ENCODE data around the gene FBF1.
"Not testable (repeated sequence)": the region's sequence is repeated elsewhere in the genome, so short reads cannot be mapped to it uniquely, and the experiment has no call there.

The FBF1 gene, protein sequence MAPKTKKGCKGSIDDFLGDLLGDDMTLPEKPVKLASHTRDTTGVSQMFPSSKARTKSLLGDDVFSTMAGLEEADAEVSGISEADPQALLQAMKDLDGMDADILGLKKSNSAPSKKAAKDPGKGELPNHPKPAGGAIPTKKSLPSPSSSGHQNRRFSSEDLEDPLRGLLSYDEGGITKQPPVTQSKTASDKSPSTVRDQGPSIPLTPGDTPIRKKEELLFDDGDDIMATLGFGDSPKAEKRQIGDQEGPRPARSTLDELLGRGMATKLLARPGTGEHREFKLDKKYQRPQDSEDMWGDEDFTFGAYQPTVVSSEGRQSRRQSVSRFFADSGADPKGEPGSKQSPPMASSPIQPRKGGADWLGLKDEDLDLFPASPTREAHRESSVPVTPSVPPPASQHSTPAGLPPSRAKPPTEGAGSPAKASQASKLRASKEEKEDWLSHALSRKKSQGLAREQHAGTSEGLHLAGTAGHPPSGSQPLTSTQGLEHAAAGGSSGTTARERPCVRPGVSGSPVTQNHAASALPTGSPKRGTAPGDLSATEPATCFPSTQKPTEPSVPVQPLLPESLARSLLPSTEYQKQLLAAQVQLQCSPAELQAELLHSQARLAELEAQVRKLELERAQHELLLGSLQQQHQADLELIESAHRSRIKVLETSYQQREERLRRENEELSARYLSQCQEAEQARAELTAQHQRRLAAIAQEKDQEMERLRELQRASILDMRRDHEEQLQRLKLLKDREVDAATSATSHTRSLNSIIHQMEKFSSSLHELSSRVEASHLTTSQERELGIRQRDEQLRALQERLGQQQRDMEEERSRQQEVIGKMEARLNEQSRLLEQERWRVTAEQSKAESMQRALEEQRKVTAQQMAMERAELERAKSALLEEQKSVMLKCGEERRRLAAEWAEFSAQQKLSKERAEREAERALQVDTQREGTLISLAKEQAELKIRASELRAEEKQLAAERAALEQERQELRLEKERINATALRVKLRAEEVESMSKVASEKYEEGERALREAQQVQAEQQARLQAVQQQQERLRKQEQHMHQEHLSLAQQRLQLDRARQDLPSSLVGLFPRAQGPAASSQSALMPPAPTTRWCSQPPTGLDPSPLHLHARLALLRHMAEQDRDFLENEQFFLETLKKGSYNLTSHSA

DNA sequence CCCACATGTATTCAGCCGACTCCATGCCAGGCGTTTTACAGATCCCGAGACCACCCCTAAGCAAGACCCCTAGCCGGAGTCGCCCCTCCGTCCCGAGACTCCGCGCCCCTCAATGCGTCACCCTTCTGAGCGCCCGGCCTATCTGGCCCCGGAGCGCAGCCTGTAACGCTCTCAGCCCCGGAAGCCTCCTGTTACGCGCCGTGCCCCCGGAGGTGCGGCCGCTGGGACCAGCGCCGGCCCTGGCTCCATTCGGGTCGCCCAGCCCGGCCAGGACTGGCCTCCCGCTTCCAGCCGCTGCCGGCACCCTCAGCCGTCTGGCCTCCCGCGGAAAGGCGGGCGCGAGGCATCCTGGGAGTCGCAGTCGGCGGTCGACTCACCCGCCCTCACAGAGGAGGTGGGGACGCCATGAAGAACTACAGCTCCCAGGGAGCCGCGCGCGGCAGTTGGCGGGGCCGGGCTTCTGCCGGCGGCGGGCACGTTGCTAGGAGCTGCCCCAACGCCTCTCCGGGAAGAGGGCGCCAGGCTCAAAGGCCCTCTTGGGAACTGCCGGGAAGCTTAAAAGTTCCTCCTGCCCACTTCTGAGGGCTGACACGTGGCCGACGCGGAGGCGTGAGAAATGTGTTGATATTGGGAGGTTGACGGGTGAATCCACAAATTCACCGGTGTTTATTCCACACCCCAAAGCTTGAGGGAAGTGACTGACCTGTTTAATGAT is at the start of gene FBF1:
Gene FBF1 (minus strand): TSS at position 316 of the 715 bp plus-strand sequence. CDS start 2,893 bp downstream, outside the sequence.
- DNase-seq: peak; percentile 95

DNA sequence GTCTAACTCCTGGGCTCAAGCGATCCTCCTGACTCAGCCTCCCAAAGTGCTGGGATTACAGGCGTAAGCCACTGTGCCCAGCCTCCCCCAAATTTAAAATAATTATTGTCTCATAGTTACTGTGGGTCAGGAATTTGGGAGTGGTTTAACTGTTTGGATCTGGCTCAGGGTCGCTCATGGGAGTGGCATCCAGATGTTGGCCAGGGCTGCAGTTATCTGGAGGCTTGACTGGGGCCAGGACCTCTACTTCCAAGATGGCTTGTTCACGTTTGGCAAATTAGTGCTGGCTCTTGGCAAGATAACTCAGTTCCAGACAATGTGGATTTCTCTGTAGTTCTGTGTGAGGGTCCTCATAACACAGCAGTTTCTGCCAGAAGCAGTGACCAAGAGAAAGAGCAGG is 46.2 kb upstream of the FBF1 start:
- DNase-seq: no peak

DNA sequence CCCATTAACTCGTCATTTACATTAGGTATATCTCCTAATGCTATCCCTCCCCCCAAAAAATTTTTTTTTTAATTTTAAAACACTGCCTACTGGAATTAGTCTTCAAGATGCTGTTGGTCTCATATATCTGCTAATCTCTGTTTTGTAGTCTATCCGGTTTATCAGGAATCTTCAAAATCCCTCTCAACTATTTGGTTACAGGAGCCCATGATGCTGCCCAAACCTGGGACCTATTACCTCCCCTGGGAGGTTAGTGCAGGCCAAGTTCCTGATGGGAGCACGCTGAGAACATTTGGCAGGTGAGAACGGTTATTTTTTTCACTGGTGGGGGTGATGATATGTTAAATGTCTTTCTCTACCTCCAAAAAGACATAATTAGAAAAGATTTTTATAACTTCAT is 45.1 kb upstream of the FBF1 start:
- DNase-seq: no peak

DNA sequence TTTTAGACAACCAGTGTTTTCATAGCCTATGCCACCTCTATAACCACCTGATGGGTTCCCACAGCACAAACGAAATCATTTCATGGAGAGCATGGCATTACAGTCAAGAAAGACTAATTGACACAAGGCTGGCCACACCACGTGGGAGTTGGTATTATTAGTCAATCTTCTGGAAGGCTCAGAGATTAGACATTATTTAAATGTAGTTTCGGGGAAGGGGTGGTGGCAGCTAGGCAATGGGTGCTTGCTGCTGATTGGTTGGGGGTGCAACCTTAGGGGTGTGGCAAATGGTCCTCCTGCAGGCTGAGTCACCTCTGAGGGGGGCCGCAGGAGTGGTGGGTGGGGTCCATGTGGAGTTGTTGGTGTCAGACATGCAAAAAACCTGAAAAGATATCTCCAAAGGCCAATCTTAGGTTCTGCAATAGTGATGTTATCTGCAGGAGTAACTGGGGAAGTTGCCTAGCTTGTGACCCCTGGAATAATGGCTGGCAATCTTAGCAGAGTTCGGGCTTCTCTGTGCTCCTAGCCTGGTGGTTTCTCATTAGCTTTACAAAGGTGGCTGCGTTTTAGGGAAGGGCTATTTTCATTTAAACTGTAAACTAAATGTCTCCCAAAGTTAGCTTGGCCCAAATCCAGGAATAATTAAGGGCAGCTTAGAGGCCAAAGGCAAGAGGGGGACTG is 42.8 kb upstream of the FBF1 start:
- DNase-seq: no peak

DNA sequence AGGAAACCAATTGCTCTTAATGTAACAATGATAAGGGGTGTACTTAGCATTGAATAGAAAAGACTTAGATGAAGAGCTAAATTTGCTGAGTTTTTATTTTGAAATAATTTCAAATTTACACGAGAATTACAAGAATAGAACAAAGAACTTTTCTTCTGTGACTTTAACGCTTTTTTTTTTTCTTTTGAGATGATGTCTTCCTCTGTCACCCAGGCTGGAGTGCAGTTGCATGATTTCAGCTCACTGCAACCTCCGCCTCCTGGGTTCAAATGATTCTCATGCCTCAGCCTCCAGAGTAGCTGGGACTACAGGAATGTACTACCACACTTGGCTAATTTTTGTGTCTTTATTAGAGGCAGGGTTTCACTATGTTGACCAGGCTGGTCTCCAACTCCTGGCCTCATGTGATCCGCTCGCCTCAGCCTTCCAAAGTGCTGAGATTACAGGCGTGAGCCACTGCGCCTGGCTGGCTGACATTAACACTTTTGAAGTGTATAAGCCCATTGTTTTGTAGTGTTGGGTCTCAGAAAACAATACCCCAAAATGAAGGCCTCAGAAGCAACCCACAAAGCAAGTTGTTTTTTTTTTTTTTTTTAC is 40.3 kb upstream of the FBF1 start:
- no peak for DNase-seq

DNA sequence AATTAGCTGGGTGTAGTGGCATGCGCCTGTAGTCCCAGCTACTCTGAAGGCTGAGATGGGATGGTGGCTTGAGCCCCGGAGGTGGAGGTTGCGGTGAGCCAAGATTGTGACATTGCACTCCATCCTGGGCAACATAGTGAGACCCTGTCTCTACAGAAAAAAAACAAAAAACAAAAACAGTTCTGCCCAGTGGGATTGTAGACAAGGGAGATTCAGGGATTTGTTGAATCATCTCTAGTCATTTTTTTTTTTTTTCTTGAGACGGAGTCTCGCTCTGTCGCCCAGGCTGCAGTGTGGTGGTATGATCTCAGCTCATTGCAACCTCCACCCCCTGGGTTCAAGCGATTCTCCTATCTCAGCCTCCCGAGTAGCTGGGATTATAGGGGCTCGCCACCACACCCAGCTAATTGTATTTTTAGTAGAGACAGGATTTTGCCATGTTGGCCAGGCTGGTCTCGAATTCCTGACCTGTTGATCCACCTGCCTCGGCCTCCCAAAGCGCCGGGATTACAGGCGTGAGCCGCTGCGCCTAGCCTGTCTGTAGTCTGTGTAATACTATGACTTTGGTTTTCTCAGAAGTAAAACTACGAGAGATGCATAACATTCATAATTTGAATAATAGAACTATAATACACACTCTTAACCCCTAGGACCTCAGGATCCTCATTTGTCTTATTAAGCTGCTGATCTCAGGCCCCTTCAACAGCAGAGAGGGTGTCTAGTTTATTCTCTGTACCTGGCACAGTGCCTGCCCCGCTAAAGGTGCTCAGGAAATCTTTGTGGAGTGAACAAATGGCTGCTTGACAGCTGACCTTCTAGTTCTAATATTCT is 39.6 kb upstream of the FBF1 start:
- DNase-seq: no peak

DNA sequence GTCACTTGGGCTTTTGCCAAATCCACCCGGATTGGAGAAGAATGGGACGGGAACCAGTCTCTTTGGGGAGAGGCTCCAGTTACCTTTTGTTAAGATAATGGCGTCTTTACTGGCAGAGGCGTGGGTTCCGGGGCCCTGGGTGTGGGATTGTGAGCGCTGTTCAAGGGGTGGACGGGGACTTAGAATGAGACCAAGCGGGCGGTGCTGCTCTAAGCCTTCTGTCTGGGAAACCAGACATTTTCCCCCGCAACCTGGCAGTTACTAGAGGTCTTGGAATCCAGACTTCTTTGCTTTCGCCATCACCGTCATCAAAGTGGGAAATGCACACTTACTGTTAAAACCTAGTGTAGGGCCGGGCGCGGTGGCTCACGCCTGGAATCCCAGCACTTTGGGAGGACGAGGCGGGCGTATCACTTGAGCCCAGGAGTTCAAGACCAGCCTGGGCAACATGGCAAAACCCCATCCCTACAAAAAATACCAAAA is 38.9 kb upstream of the FBF1 start:
- DNase-seq: peak; percentile 65

DNA sequence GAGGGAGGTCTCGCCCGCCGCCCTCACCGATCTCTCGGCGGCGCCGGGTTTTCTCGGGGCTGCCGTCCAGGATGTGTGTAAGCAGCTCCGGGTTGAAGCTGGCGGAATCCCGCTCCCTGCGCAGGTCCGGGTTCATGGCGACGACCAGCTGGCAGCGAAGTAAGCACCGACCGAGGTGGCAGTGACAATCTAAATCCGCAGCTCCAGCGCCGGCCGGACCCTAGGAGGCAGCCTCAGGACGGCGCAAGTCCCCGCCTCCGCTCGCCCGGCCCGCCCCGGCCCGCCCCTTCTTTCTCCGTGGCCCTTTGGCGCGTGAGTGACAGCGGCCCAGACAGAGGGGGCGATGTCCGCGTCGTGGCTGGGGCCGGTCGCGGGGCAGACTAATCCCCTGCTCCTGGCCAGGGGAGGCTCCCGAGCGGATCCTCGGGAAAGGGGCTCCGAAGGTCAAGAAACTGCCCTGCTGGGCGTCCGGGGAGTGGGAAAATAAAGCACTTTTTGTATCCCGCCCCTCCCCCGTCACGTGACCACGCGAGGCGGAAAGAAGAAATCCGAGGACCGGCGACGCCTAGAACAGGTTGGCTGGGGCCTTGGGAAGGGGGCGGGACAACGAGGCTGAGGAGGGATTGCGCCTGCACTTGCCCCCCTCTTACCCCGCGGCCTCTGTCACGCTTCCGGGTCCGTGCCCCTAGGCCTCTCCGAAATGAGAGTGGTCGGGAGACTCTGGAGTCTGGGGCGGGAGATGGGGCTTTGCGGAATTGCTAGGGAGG is 38.3 kb upstream of the FBF1 start, which contains the start of the genes ACOX1 and TEN1:
Gene ACOX1 (minus strand): TSS at position 229 of the 767 bp plus-strand sequence. CDS start 93 bp downstream, at position 136.
Gene TEN1 (plus strand): TSS at position 303 of the 767 bp plus-strand sequence. CDS start 6,953 bp downstream, outside the sequence.
- peak; percentile 93 for DNase-seq

DNA sequence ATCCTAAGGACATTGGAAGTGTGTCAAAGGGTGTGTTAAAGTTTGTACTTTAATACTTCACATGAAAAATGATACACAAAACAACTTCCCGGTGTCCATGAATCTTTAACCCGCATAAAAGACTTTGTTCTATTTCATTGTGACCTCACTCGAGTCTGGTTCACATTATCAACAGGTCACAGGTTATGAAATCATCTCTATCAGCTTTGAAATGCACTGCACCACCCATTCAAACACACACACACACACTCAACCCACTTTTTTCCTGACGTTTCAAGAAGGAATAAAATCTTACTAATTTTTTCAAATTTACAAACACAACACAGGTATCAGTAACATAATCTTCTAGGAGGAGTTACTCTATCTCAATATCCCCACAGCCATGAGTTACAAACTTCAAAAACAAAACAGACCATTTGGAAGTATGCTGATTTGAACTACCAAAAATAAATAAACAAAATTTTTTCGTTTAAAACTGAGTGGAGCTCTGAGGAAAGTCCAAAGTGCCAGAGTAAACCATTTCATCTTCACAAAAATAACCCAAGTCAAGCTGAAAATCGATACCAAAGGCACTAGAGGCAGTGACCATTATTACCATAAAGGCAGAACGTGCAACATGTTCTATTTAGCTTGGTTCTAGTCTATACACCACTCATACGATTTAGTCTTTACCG is 35.5 kb upstream of the FBF1 start:
- DNase-seq: no peak

DNA sequence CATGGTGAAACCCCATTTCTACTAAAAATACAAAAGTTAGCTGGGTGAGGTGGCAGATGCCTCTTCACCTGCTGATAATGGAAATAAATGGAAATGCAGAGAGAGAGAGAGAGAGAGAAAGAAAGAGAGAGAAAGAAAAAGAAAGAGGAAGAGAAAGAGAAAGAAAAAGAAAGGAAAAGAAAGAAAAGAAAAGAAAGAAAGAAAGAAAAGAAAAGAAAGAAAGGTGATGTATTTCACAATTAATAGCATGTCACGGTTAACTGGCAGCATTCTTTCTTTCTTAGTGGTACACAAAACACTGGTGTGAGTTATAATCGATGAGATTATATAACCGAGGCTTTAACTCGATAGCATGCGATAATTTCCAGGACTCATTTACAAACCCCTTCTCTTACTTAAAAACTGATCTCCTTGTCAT is 34.9 kb upstream of the FBF1 start:
- DNase-seq: no peak

DNA sequence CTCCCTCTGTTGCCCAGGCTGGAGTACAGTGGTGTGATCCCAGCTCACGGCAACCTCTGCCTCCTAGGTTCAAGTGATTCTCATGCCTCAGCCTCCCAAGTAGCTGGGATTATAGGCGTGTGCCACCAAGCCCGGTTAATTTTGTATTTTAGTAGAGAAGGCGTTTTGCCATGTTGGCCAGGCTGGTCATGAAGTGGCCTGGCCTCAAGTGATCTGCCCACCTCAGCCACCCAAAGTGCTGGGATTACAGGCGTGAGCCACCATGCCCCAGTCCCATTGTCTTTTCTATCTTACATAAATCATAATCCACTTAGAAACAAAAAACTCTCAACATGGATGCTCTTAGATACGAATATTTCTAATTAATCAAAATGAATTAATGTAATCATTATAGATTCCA is 34.3 kb upstream of the FBF1 start:
- DNase-seq: not testable (repeated sequence)

DNA sequence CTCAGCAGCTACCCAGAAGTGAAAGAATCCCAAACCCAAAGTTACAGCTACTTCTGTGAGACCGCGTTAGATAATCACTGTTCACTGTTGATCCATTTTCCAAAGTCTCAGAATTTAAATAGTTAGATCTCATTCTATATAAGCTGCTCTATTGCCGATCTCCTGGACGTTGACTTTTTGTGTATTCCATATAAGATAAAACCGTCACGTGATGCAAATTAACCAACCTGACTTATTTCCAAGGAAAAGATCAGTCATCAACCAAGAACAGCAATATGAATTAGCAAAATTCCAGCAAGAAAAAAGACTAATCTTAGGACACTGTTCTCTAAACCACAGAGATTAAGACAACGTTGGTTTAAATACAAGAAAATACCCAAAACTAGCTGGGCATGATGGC is 29.8 kb upstream of the FBF1 start:
- DNase-seq: no peak

DNA sequence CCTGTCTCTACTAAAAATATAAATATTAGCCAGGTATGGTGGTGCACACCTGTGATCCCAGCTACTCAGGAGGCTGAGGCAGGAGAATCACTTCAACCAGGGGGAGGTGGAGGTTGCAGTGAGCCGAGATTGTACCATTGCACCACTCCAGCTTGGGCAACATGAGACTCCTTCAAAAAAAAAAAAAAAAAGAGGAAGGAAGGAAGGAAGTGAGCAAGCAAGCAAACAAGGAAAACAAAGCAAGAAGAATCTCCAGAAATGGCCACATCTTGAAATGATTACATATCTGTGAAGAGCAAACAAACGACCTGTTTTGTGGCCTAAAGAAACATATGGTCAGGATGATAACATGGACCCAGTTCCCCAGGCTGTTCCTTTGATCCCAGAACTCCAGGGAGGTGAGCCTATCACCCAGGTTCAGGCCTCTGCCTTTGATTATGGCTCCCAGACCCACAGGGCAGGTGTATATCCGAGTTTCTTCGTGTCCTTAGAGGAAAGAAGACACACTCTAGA is 29.2 kb upstream of the FBF1 start:
- no peak for DNase-seq

DNA sequence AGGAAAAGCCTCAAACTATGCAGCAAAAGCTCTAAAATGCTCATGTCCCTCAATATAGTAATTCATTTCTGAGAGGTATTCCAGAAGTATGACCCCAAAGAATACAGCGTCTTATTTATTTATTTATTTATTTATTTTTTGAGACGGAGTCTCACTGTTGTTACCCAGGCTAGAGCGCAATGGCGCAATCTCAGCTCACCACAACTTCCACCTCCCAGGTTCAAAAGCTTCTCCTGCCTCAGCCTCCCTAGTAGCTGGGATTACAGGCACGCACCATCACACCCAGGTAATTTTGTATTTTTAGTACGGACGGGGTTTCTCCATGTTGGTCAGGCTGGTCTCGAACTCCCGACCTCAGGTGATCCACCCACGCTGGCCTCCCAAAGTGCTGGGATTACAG is 28.2 kb upstream of the FBF1 start:
- not testable (repeated sequence) for DNase-seq

DNA sequence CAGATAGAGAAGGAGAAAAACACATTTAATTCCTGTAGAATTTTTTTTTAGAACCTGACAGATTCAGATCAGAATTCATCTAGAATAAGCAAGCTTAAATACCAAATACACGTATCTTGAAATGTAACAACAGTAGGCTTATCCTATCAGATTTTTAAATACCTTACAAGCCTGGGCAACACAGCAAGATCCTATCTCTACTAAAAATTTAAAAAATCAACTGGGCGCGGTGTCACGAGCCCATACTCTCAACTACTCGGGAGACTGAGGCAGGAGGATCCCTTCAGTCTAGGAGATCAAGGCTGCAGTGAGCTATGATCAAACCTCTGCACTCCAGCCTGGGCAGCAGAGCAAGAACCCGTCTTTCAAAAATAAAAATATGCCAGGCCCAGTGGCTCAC is 24.6 kb upstream of the FBF1 start:
- DNase-seq: no peak

DNA sequence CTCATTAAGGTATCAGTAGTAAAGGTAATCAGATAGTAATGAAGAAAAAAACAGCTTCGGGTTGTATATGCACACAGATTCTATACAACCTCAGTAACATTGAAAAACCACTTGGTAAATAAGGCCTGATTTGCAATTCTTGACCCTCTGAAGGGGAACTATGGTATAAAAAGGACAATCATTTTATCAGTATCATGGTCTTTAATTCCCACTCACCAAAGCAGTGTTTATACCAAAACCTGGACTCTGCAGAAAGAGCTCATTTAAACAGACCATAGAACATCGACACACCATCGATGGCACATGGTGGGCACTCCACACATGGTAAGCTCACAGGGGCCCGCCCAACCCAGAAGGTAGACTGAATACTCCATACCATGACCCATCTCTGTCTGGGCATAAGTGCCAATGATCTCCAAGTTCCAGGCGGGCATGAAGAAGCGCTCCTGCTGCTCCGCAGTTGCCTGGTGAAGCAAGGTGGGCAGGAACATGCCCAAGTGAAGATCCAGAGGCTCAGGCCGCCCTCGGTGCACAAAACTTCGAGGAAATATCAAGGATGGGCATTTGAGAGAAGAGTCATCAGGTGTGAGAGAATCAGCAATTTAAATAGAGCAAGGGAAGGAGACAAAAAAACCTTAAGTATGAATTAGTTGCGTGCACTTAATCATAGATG is 19.1 kb upstream of the FBF1 start:
- DNase-seq: no peak

DNA sequence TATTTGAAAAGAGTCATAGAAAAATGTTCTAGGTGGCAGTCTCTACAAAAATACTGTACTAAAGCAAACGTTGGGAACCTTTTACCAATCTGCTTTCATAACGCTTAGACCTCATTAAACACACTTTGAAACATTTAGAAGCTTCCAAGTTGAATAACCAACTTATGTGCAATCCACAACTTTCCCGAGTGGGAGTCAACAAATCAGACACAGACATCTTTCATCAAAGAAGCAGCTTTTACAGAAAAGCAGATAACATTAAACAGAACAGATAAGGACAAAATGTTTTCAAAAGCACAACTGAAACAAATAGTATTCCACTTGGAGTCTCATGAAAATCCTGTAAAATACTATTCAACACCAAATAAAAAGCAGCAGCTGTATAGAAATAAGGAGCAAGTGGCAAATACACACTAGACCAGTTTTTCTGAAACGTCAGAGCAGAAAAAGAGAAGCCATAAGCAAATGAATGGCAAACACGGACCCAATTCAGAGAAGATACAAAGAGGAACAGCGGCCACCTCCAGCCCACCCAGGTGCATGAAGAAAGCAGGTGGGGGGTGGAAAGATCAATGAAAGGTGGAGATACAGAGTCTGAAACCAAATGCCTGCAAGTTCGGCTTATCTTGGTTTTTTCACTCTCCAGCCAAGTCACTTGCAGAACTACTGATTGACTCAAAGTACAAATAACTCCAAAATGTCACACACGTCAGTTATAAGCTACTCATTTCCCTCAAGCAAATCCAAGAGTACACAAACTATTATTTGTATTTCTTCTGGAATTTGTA is 18.4 kb upstream of the FBF1 start:
- no peak for DNase-seq
